IMR-90 (cell line): ENCODE results near the gene OR8G5. TPM values are rescaled to one million over a fixed set of nuclear protein-coding genes. Genes with fewer than 3 reads are reported as not detected.

Experiments used
- ATAC-seq: fragments of 200-7000 bp; cut with Tn5 transposase; 2 replicates; pipeline ENCODE4 v1.9.1; 2020; ENCODE audit warnings: low read depth, mild to moderate bottlenecking, moderate library complexity
- BruUV-seq: library from RNA; stranded (reverse); fragments of 400-500 nt; replicated peaks from 2 replicates; lab custom pipeline; 2021; lab: Mats Ljungman, UMichigan
- CTCF ChIA-PET: fragments of 300-600 bp; formaldehyde crosslinking; extraction: SDS; loops from one replicate; lab custom pipeline; 2021; ENCODE audit warnings: antibody characterized with exemption; lab: Yijun Ruan, JAX
- POLR2A ChIA-PET: fragments of 300-600 bp; sonication (Branson Sonifier 250); formaldehyde crosslinking; loops from one replicate; lab custom pipeline; 2022; ENCODE audit warnings: antibody characterized with exemption; ENCODE audit not compliant: unreplicated experiment; lab: Charles Lee
- DNase-seq: peaks from one replicate; pipeline ENCODE4 v3.0.0; 2013
- H2AFZ ChIP-seq: replicated peaks from 2 replicates; pipeline ENCODE3; 2013; ENCODE audit warnings: low read length, mild to moderate bottlenecking; ENCODE audit not compliant: poor library complexity
- H2AK5ac ChIP-seq: 2 replicates; pipeline ENCODE4 v1.6.1; 2013; ENCODE audit warnings: low read depth, low read length, inconsistent platforms
- H2AK9ac ChIP-seq: replicated peaks from 2 replicates; pipeline ENCODE3; 2013; ENCODE audit warnings: mild to moderate bottlenecking, low read depth, low read length, moderate library complexity; ENCODE audit not compliant: poor library complexity
- H2BK120ac ChIP-seq: 2 replicates; pipeline ENCODE4 v1.6.1; 2013; ENCODE audit warnings: low read depth, low read length, inconsistent platforms
- H2BK15ac ChIP-seq: 3 replicates; pipeline ENCODE4 v1.6.1; 2013; ENCODE audit warnings: low read depth, low read length, inconsistent platforms
- H2BK20ac ChIP-seq: 2 replicates; pipeline ENCODE4 v1.6.1; 2013; ENCODE audit warnings: low read depth, mild to moderate bottlenecking, inconsistent platforms, low read length, moderate library complexity
- H2BK5ac ChIP-seq: 2 replicates; pipeline ENCODE4 v1.6.1; 2013; ENCODE audit warnings: mild to moderate bottlenecking, low read depth, low read length, inconsistent platforms; ENCODE audit not compliant: poor library complexity, severe bottlenecking
- H3K14ac ChIP-seq: replicated peaks from 2 replicates; pipeline ENCODE4 v1.6.1; 2013; ENCODE audit warnings: low read depth, low read length, inconsistent platforms
- H3K18ac ChIP-seq: 2 replicates; pipeline ENCODE4 v1.6.1; 2013; ENCODE audit warnings: low read depth, low read length, control low read depth
- H3K23ac ChIP-seq: 2 replicates; pipeline ENCODE4 v1.6.1; 2013; ENCODE audit warnings: low read depth, low read length, inconsistent platforms
- H3K27ac ChIP-seq: 2 replicates; pipeline ENCODE4 v1.5.1; 2013; ENCODE audit warnings: mild to moderate bottlenecking, control low read depth, low read length; ENCODE audit not compliant: insufficient read depth
- H3K27me3 ChIP-seq: 2 replicates; pipeline ENCODE4 v1.6.1; 2013; ENCODE audit warnings: low read length; ENCODE audit not compliant: control insufficient read depth, insufficient read depth
- H3K36me3 ChIP-seq: 2 replicates; pipeline ENCODE4 v1.6.1; 2013; ENCODE audit warnings: low read length, mixed read lengths; ENCODE audit not compliant: control insufficient read depth, insufficient read depth
- H3K4ac ChIP-seq: 2 replicates; pipeline ENCODE4 v1.6.1; 2013; ENCODE audit warnings: low read depth, low read length, inconsistent platforms
- H3K4me1 ChIP-seq: 2 replicates; pipeline ENCODE4 v1.6.1; 2013; ENCODE audit warnings: low read length, mixed read lengths; ENCODE audit not compliant: control insufficient read depth, insufficient read depth
- H3K4me2 ChIP-seq: 2 replicates; pipeline ENCODE4 v1.6.1; 2013; ENCODE audit warnings: low read depth, mild to moderate bottlenecking, control low read depth, low read length, moderate library complexity
- H3K4me3 ChIP-seq: 2 replicates; pipeline ENCODE4 v1.5.1; 2013; ENCODE audit warnings: low read depth, mild to moderate bottlenecking, control low read depth, low read length, moderate library complexity; ENCODE audit not compliant: insufficient read depth
- H3K56ac ChIP-seq: 2 replicates; pipeline ENCODE4 v1.6.1; 2013; ENCODE audit warnings: low read length, inconsistent platforms; ENCODE audit not compliant: insufficient read depth; ENCODE audit errors: extremely low read depth
- H3K79me1 ChIP-seq, 2 experiments: 2 replicates each; pipeline ENCODE4 v1.6.1; 2013; ENCODE audit warnings: low read length in 2 of 2, inconsistent platforms in 1 of 2, low read depth in 1 of 2
- H3K9ac ChIP-seq: 2 replicates; pipeline ENCODE4 v1.6.1; 2013; ENCODE audit warnings: low read depth, low read length, control low read depth
- H3K9me1 ChIP-seq: 2 replicates; pipeline ENCODE4 v1.6.1; 2013; ENCODE audit warnings: low read length, inconsistent platforms; ENCODE audit not compliant: insufficient read depth
- H3K9me3 ChIP-seq: 2 replicates; pipeline ENCODE4 v1.6.1; 2013; ENCODE audit warnings: low read length; ENCODE audit not compliant: control insufficient read depth, insufficient read depth
- H4K20me1 ChIP-seq: 2 replicates; pipeline ENCODE4 v1.6.1; 2013; ENCODE audit warnings: low read length, inconsistent platforms; ENCODE audit not compliant: insufficient read depth
- H4K5ac ChIP-seq: 2 replicates; pipeline ENCODE4 v1.6.1; 2013; ENCODE audit warnings: mild to moderate bottlenecking, low read depth, low read length, control low read depth
- H4K8ac ChIP-seq, 2 experiments: 2 replicates each; pipeline ENCODE4 v1.6.1; 2013; ENCODE audit warnings: low read depth in 2 of 2, low read length in 2 of 2, control low read depth in 1 of 2, inconsistent platforms in 1 of 2
- H4K91ac ChIP-seq: 2 replicates; pipeline ENCODE4 v1.6.1; 2013; ENCODE audit warnings: low read depth, low read length, inconsistent platforms; ENCODE audit not compliant: insufficient read depth
- BHLHE40 ChIP-seq: fragments of 150-350 bp; IDR thresholded peaks from 2 replicates; pipeline ENCODE4 v1.6.1; 2016; ENCODE audit warnings: mild to moderate bottlenecking, low read depth, low read length
- CEBPB ChIP-seq: IDR thresholded peaks from 2 replicates; pipeline ENCODE4 v1.6.1; 2012; ENCODE audit warnings: low read depth, low read length, improper control_type of control experiment
- CHD1 ChIP-seq: IDR thresholded peaks from 2 replicates; pipeline ENCODE4 v1.6.1; 2012; ENCODE audit warnings: low read depth, low read length, improper control_type of control experiment
- ELK1 ChIP-seq: fragments of 150-350 bp; IDR thresholded peaks from 2 replicates; pipeline ENCODE4 v1.6.1; 2016; ENCODE audit warnings: low read depth, mild to moderate bottlenecking, low read length, moderate library complexity, borderline replicate concordance
- FOS ChIP-seq: fragments of 150-350 bp; IDR thresholded peaks from 2 replicates; pipeline ENCODE4 v1.6.1; 2016; ENCODE audit warnings: low read depth, low read length
- MAFK ChIP-seq: IDR thresholded peaks from 2 replicates; pipeline ENCODE4 v1.6.1; 2012; ENCODE audit warnings: low read depth, low read length, improper control_type of control experiment
- MAZ ChIP-seq: IDR thresholded peaks from 2 replicates; pipeline ENCODE4 v1.6.1; 2012; ENCODE audit warnings: low read depth, mild to moderate bottlenecking, low read length, improper control_type of control experiment, moderate library complexity, borderline replicate concordance
- MXI1 ChIP-seq: IDR thresholded peaks from 2 replicates; pipeline ENCODE4 v1.6.1; 2012; ENCODE audit warnings: low read depth, mild to moderate bottlenecking, low read length, moderate library complexity, borderline replicate concordance
- NFE2L2 ChIP-seq: fragments of 150-350 bp; IDR thresholded peaks from 2 replicates; pipeline ENCODE4 v1.6.1; 2016; ENCODE audit warnings: low read depth, mild to moderate bottlenecking, low read length
- POLR2A ChIP-seq: IDR thresholded peaks from 2 replicates; pipeline ENCODE4 v1.6.1; 2012; ENCODE audit warnings: mild to moderate bottlenecking, low read depth, low read length
- RAD21 ChIP-seq: IDR thresholded peaks from 2 replicates; pipeline ENCODE4 v1.6.1; 2012; ENCODE audit warnings: low read length, improper control_type of control experiment
- RCOR1 ChIP-seq: IDR thresholded peaks from 2 replicates; pipeline ENCODE4 v1.6.1; 2012; ENCODE audit warnings: mild to moderate bottlenecking, low read length, improper control_type of control experiment; ENCODE audit not compliant: insufficient replicate concordance
- RFX5 ChIP-seq: IDR thresholded peaks from 2 replicates; pipeline ENCODE4 v1.8.0; 2012; ENCODE audit warnings: low read depth, mild to moderate bottlenecking, low read length, moderate library complexity
- SMC3 ChIP-seq: fragments of 150-350 bp; IDR thresholded peaks from 2 replicates; pipeline ENCODE4 v1.6.1; 2016; ENCODE audit warnings: low read depth, mild to moderate bottlenecking, antibody characterized with exemption, low read length, moderate library complexity
- USF2 ChIP-seq: fragments of 150-350 bp; IDR thresholded peaks from 2 replicates; pipeline ENCODE4 v1.6.1; 2017; ENCODE audit warnings: mild to moderate bottlenecking, antibody characterized with exemption, low read length, low read depth
- whole genome bisulfite sequencing, 2 experiments: methylation state at CpG; one replicate each; pipeline versions ENCODE4 v1.1.5 to v1.1.7; 2013; ENCODE audit warnings: missing lambda C conversion rate in 2 of 2; ENCODE audit not compliant: insufficient read length in 1 of 2; ENCODE audit errors: extremely low coverage in 2 of 2; 5-methylcytosine and 5-hydroxymethylcytosine counted together
- dilution Hi-C: fragments of 300-500 bp; cut with HindIII; formaldehyde crosslinking; loops from one replicate; pipeline ENCODE4 v1.14.3; 2018; ENCODE audit warnings: low sequenced_read_pairs; ENCODE audit not compliant: unreplicated experiment
- in situ Hi-C: fragments of 300-500 bp; cut with MboI; formaldehyde crosslinking; loops from 3 replicates; pipeline ENCODE4 v1.14.3; 2019; ENCODE audit warnings: low sequenced_read_pairs, inconsistent platforms, mixed read lengths
- intact Hi-C: fragments of 100-400 bp; cut with micrococcal nuclease; formaldehyde crosslinking; loops from 2 replicates; pipeline ENCODE4 v1.10.0; 2022
- polyA plus RNA-seq, 3 experiments: library from polyadenylated mRNA; depleted of rRNA; stranded (reverse); fragments of >200 nt; gene quantifications; 2 replicates each; pipeline ENCODE4 v1.2.3, GENCODE V29; 2012; ENCODE audit warnings: low replicate concordance in 1 of 3
- total RNA-seq: library from RNA; depleted of rRNA; stranded (reverse); fragments of >200 nt; gene quantifications from 2 replicates; pipeline ENCODE4 v1.2.3, GENCODE V29; 2012

Gene OR8G5
- total and polyA plus RNA-seq, 2 of the 4 experiments (the other 2 are of a cell fraction), result not detected

GRCh38 chr11:124302347-124303125 lies 46.4 kb downstream of the OR8G5 start:
- Histone ChIP-seq H3K23ac (no peak overlapping the region), H3K27me3 (no peaks in the 10 kb centered on the region), H2BK5ac (peak overlapping the region; percentile 49), H3K4ac (peak overlapping the region; percentile 88; the same call in 1 of the 2 replicates), H3K9me3 (no peaks in the 10 kb centered on the region; the same call in 1 of the 2 replicates), H3K14ac (no peak overlapping the region), H3K9ac (no peak overlapping the region), H3K18ac (peak overlapping the region; percentile 54; the same call in 1 of the 2 replicates), H3K27ac (no peak overlapping the region), H3K4me1 (peaks cover 2% of the 10 kb centered on the region; the same call in 1 of the 2 replicates), H3K36me3 (no peaks in the 10 kb centered on the region), H4K8ac (peak overlapping the region in 1 of 2 experiments; percentile 55; a peak in 2 of 4 replicates), H4K5ac (peak overlapping the region; percentile 63; the same call in 1 of the 2 replicates), H3K4me3 (no peak overlapping the region), H4K20me1 (no peaks in the 10 kb centered on the region), H3K4me2 (no peak overlapping the region; the same call in 1 of the 2 replicates), H2AK9ac (no peak overlapping the region), H3K9me1 (no peaks in the 10 kb centered on the region), H4K91ac (peak overlapping the region; percentile 74), H2AFZ (no peak overlapping the region), H3K79me1 (no peaks in the 10 kb centered on the region), H2BK20ac (no peak overlapping the region), H3K56ac (no peak overlapping the region), H2AK5ac (no peak overlapping the region), H2BK120ac (peak overlapping the region; percentile 57), H2BK15ac (peak overlapping the region; percentile 34; the same call in 1 of the 3 replicates)
- no peak for DNase-seq
- dilution Hi-C loops (no loop called here), intact Hi-C loops (no loop called here), in situ Hi-C loops (no loop called here)
- ChIA-PET POLR2A (no interaction called here), CTCF (interaction anchor here (0.6 kb wide), 1 partner anchor 40 kb away, joined by 4 read pairs; no protein-coding TSS in a partner anchor)
- no peak for ATAC-seq
- no CpG with 5 or more reads among the region's 3 CpGs for WGBS, 2 experiments
- no TSS peak for BruUV-seq
- TF ChIP-seq POLR2A, result no peak
- TF ChIP-seq MAZ, result no peak
- TF ChIP-seq SMC3, result no peak
- no peak for TF ChIP-seq ELK1
- no peak for TF ChIP-seq BHLHE40
- TF ChIP-seq RCOR1, result no peak
- no peak for TF ChIP-seq RAD21
- TF ChIP-seq RFX5, result no peak
- no peak for TF ChIP-seq CEBPB
- no peak for TF ChIP-seq CHD1
- TF ChIP-seq MAFK, result no peak
- TF ChIP-seq NFE2L2, result no peak
- no peak for TF ChIP-seq USF2
- TF ChIP-seq MXI1, result no peak
- no peak for TF ChIP-seq FOS
